Measurements from ENCODE around the gene UROC1.

- TF ChIP-seq, protein P1, sequence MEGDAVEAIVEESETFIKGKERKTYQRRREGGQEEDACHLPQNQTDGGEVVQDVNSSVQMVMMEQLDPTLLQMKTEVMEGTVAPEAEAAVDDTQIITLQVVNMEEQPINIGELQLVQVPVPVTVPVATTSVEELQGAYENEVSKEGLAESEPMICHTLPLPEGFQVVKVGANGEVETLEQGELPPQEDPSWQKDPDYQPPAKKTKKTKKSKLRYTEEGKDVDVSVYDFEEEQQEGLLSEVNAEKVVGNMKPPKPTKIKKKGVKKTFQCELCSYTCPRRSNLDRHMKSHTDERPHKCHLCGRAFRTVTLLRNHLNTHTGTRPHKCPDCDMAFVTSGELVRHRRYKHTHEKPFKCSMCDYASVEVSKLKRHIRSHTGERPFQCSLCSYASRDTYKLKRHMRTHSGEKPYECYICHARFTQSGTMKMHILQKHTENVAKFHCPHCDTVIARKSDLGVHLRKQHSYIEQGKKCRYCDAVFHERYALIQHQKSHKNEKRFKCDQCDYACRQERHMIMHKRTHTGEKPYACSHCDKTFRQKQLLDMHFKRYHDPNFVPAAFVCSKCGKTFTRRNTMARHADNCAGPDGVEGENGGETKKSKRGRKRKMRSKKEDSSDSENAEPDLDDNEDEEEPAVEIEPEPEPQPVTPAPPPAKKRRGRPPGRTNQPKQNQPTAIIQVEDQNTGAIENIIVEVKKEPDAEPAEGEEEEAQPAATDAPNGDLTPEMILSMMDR (IDR thresholded peaks at IDR 0.05), result no peak
- no peak for TF ChIP-seq POLR2A (IDR thresholded peaks at IDR 0.05)
- TF ChIP-seq EP300 (IDR thresholded peaks at IDR 0.05), result no peak
Measured at GRCh38 chr3:126485956-126486355, 31.6 kb downstream of the UROC1 start.
